ENCODE results near the gene PCNT. TPM values are rescaled to one million over a fixed set of nuclear protein-coding genes. Genes with fewer than 3 reads are reported as not detected.
A peak's percentile ranks its signal among the peaks of the same experiment; 100 is the strongest.
"Not testable (repeated sequence)": the region's sequence is repeated elsewhere in the genome, so short reads cannot be mapped to it uniquely, and the experiment has no call there.

PCNT gene
- polyA plus RNA-seq, 6 donors from 2014 or later, result 4.7 to 32.5 (median 10.7) TPM

DNA sequence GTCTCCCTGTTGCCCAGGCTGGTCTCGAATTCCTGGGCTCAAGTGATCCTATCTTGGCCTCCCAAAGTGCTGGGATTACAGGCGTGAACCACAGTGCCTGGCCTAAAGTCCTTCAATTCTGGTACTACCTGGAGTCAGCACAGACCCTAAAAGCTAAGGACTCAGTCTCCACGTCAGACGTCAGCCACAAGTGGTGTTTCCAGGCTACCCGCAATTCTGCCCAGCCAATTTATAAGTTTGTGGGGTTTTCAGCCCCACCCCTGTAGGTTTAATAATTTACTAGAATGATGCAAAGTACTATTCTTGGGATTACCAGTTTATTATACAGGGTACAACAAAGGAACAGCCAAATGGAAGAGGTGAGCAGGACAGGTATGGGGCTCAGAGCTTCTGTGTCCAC, 124.2 kb downstream of the PCNT start:
- ATAC-seq (ENCODE audit: low read depth in 2 of 2) (no peak), DNase-seq (no peak)
- H3K36me3 Mint-ChIP-seq, result peaks cover 0 to 10% of the 10 kb centered on the region in 2 donors
- H3K9me3 Mint-ChIP-seq, result peaks cover 0 to 18% (median 12%) of the 10 kb centered on the region in 7 donors
- H3K4me3 Mint-ChIP-seq, result peak overlapping the region in 1 of 8 donors; percentile 63
- no peaks in the 10 kb centered on the region for H3K27me3 Mint-ChIP-seq
- peaks cover 0 to 11% (median 7%) of the 10 kb centered on the region in 3 donors for H3K4me1 Mint-ChIP-seq
- H3K27ac Mint-ChIP-seq, result peak overlapping the region in 1 of 6 donors; percentile 75

DNA sequence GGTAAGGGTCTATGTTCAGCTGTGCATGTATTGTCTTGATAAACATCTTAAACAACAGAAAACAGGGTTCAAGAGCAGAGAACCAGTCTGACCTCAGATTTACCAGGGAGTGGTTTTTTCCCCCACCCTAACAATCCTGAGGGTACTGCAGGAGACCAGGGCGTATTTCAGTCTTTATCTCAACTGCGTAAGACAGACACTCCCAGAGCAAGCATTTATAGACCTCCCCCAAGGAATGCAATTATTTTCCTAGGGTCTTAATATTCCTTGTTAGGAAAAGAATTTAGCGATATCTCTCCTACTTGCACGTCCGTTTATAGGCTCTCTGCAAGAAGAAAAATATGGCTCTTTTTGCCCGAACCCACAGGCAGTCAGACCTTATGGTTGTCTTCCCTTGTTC, 124.9 kb downstream of the PCNT start:
- not testable (repeated sequence) for ATAC-seq (ENCODE audit: low read depth in 2 of 2); H3K27me3 Mint-ChIP-seq; DNase-seq
- Mint-ChIP-seq H3K9me3 (peaks cover 0 to 18% (median 12%) of the 10 kb centered on the region in 7 donors), H3K36me3 (peaks cover 0 to 10% of the 10 kb centered on the region in 2 donors), H3K4me3 (peak overlapping the region in 1 of 8 donors; percentile 30), H3K4me1 (peaks cover 0 to 11% (median 7%) of the 10 kb centered on the region in 3 donors), H3K27ac (peak overlapping the region in 1 of 6 donors; percentile 47)

- H3K27me3 Mint-ChIP-seq, result no peaks in the 10 kb centered on the region
- ATAC-seq (ENCODE audit: low read depth in 2 of 2) (no peak), DNase-seq (no peak)
- H3K9me3 Mint-ChIP-seq, result peaks cover 0 to 13% (median 12%) of the 10 kb centered on the region in 7 donors
- peaks cover 7 to 34% (median 23%) of the 10 kb centered on the region in 3 donors for H3K4me1 Mint-ChIP-seq
- H3K4me3 Mint-ChIP-seq, result no peak overlapping the region
- no peak overlapping the region for H3K27ac Mint-ChIP-seq
- peaks cover 0 to 5% of the 10 kb centered on the region in 2 donors for H3K36me3 Mint-ChIP-seq
Observed at GRCh38 chr21:46452710-46453109, 128.8 kb downstream of the PCNT start.

GRCh38 chr21:46454142-46454541, 130.2 kb downstream of the PCNT start:
- no peak overlapping the region for H3K27ac Mint-ChIP-seq
- peaks cover 10 to 35% (median 27%) of the 10 kb centered on the region in 3 donors for H3K4me1 Mint-ChIP-seq
- ATAC-seq (ENCODE audit: low read depth in 2 of 2) (no peak), DNase-seq (no peak)
- H3K36me3 Mint-ChIP-seq, result no peaks in the 10 kb centered on the region
- peaks cover 0 to 3% (median 2%) of the 10 kb centered on the region in 7 donors for H3K9me3 Mint-ChIP-seq
- no peak overlapping the region for H3K4me3 Mint-ChIP-seq
- H3K27me3 Mint-ChIP-seq, result no peaks in the 10 kb centered on the region

DNA sequence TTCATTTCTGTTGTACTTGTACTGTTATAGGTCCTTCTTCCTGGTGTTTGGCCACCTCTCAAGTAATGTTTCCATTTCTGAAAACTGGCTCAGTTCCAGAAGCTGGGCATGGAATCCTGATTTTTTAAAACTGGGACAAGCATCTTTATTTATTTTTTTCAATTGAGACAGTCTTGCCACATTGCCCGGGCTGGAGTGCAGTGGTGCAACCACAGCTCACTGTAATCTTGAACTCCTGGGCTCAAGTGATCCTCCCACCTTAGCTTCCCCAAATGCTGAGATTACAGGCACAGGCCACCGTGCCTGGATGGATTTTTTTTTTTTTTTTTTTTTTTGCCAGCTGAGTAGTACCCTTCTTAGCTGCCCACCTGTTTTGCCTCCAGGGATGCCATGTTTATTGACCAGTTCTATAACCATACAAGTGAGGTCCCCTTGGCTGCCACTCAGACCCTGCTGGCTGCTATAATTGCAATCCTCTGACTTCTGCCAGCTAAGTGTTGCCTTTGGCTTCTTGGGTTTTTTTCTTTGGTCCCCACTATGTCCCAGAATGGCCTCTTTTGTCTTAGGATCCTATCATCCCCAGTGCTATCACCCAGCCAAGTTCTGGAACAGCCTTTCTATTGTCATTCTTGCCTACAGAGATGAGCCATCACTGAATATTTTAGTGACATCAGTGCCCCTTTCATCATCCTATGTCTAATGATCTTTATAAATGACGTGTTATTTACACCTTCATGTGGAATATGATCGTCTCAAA, 130.9 kb downstream of the PCNT start:
- DNase-seq, result no peak
- Mint-ChIP-seq H3K27ac (peak overlapping the region in 1 of 6 donors; percentile 49), H3K4me3 (peak overlapping the region in 1 of 8 donors; percentile 95), H3K27me3 (no peaks in the 10 kb centered on the region), H3K4me1 (peaks cover 10 to 38% (median 31%) of the 10 kb centered on the region in 3 donors), H3K36me3 (no peaks in the 10 kb centered on the region), H3K9me3 (no peaks in the 10 kb centered on the region)
- no peak for ATAC-seq (ENCODE audit: low read depth in 2 of 2)

DNA sequence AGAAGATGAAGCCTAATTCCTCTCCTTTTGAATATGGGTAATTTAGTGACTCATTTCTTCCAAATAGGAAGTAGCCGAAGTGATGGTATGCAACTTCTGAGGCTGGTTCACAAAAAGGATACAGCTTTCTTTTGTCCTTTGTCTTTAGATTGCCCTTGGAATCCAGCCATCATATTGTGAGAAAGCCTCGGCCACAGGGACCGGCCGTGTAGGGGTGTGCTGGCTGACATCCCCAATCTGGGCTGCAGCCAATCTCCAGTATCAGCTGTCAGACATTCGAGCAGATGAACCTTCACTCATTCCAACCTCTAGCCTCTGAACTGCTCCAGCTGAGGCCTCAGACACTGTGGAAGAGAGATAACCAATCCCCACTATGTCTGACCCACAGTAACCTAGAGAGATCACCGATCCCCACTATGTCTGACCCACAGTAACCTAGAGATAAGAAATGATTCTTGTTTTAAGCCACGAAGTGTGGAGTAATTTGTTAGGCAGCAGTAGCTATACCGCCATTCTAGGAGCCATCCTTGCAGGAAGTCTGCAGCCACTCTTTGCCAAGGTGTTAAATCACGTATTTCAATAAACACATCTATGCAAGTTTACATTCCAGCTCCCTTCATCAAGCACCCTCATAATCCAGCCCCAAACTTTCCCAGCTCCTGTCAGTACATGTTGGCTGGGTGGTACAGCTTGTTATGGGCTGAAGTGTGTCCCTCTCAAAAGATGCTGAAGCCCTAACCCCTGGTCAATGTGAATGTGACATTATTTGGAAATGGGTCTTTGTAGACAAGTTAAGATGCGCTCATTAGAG, 131.8 kb downstream of the PCNT start:
- peak overlapping the region in 1 of 8 donors; percentile 95 for H3K4me3 Mint-ChIP-seq
- H3K27ac Mint-ChIP-seq, result peak overlapping the region in 2 of 6 donors; percentile 11 to 82
- DNase-seq (no peak), ATAC-seq (ENCODE audit: low read depth in 2 of 2) (no peak)
- H3K36me3 Mint-ChIP-seq, result no peaks in the 10 kb centered on the region
- H3K4me1 Mint-ChIP-seq, result peaks cover 10 to 43% (median 30%) of the 10 kb centered on the region in 3 donors
- H3K27me3 Mint-ChIP-seq, result no peaks in the 10 kb centered on the region
- no peaks in the 10 kb centered on the region for H3K9me3 Mint-ChIP-seq

- Mint-ChIP-seq H3K4me1 (peaks cover 10 to 43% (median 31%) of the 10 kb centered on the region in 3 donors), H3K27me3 (no peaks in the 10 kb centered on the region), H3K36me3 (no peaks in the 10 kb centered on the region), H3K9me3 (no peaks in the 10 kb centered on the region), H3K27ac (peak overlapping the region in 1 of 6 donors; percentile 82), H3K4me3 (peak overlapping the region in 6 of 8 donors; percentile 22 to 95 (median 92))
- no peak for ATAC-seq (ENCODE audit: low read depth in 2 of 2)
- no peak for DNase-seq
Observed at GRCh38 chr21:46456750-46457149, 132.8 kb downstream of the PCNT start.

DNA sequence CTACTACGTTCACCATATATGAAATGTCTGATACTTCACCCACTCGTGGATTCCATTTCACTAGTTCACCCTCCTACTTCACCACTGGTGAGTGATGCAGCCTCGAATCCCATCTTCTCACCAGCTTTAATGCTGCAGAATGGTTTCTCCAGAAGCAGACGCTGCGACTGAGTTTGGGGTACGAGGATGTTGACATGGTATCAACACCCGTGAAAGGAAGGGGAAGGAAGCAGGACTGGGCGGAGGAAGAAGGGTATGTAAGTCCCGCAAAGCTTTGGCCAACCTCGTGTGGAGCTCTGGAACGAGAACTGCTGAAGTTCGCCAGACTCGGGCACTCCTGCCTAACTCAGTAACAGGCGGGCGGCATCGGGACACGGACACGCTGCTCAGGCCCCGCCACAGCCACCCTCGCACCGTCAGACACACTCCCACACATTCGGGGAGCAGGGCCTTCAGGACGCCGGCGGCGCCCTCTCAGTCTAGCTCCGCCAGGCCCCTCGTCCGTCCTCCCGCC, 133.9 kb downstream of the PCNT start:
- Mint-ChIP-seq H3K9me3 (no peaks in the 10 kb centered on the region), H3K4me1 (peaks cover 10 to 43% (median 35%) of the 10 kb centered on the region in 3 donors), H3K27me3 (no peaks in the 10 kb centered on the region), H3K4me3 (peak overlapping the region; percentile 89 to 95 (median 90)), H3K36me3 (no peaks in the 10 kb centered on the region), H3K27ac (peak overlapping the region; percentile 76 to 96 (median 94))
- DNase-seq (peak; percentile 7), ATAC-seq (ENCODE audit: low read depth in 2 of 2) (peak; percentile 5 to 6)

DNA sequence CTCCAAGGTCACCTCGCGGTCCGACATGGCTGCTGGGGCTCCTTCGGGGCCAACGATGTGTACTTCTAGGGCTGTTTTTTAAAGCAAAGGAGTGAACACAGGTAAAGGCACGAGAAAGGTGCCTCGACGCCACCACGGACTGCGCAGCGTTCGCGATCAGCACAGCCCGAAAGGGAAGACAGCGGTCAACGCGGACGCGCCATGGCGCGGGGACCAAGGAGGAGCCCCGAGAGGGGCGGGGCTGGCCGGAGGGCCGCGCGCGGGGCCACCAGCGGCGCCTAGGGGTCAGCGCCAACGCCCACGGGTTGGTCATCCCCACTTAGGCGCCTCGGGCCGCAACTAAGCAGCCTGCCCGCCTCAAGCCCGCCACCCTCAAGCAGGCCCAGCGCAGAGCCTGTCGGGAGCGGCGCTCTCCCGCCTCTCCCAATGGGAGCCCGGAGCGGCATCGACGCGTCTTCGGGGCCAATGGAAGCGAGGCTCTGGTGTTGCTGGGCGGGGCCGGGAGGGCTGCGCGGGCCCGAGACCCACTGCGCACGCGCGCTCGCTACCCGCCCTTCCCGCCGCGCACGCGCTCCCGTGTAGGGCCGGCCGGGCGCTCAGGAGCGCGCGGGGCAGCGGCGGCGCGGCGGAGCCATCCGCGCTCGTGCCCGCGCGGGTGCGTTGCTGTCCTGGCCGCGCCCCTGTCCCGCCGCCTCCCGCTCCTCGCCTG, 134.5 kb downstream of the PCNT start, which contains the start of gene DIP2A:
TSS of gene DIP2A (plus strand) at position 577 of the 709 bp plus-strand sequence. CDS start 241 bp downstream, outside the sequence.
- ATAC-seq (ENCODE audit: low read depth in 2 of 2) (peak; percentile 95 to 98), DNase-seq (peak; percentile 95)
- peak within 1 kb of the TSS; percentile 89 to 96 (median 92) for H3K4me3 Mint-ChIP-seq
- H3K4me1 Mint-ChIP-seq, result peaks cover 10 to 43% (median 38%) of the 10 kb centered on the region in 3 donors
- H3K27ac Mint-ChIP-seq, result peak within 1 kb of the TSS; percentile 76 to 96 (median 94)
- H3K9me3 Mint-ChIP-seq, result no peaks in the 10 kb centered on the region
- H3K36me3 Mint-ChIP-seq, result no peaks in the 10 kb centered on the region
- H3K27me3 Mint-ChIP-seq, result no peaks in the 10 kb centered on the region

GRCh38 chr21:46459024-46459355, 135.0 kb downstream of the PCNT start:
- no peak for DNase-seq
- H3K9me3 Mint-ChIP-seq, result no peaks in the 10 kb centered on the region
- no peaks in the 10 kb centered on the region for H3K36me3 Mint-ChIP-seq
- H3K4me3 Mint-ChIP-seq, result peak overlapping the region; percentile 72 to 95 (median 88)
- peak overlapping the region in 3 of 6 donors; percentile 49 to 88 (median 81) for H3K27ac Mint-ChIP-seq
- peaks cover 10 to 43% (median 40%) of the 10 kb centered on the region in 3 donors for H3K4me1 Mint-ChIP-seq
- H3K27me3 Mint-ChIP-seq, result no peaks in the 10 kb centered on the region
- no peak for ATAC-seq (ENCODE audit: low read depth in 2 of 2)

DNA sequence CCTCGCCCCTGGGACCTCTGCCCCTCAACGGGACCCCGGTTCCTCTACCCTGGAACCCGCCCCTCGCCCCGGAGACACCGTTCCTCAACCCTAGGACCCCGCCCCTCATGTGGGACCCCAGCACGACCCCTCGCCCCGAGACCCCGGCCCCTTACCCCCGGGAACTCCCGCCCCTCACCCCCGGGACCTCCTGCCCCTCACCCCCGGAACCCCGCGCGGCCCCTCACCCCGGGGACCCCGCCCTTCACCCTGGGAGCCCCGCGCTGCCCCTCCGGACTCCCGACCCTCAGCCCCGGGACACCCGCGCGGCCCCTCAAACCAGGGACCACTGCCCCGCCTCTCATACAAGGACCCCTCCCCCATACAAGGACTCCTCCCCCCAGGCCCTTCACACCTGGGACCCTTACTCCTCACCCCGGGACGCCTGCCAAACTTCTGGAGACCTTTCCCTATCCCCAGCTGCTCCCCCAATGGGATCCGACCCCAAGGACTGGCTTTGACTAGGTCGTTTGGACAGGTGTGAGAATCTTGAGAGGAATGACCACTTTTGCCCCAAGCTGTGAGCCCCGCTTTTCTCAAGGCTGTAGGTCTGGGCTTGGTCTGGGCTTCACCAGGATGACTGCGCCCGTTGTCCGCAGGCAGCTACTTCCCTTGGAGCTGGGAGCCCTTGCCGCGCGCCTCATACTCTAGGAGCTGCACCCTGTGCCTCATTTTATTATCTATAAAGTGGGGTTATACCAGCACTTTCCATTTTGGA, 135.6 kb downstream of the PCNT start:
- Mint-ChIP-seq H3K4me1 (peaks cover 10 to 43% (median 40%) of the 10 kb centered on the region in 3 donors), H3K27ac (peak overlapping the region in 4 of 6 donors; percentile 62 to 94 (median 85)), H3K9me3 (no peaks in the 10 kb centered on the region), H3K27me3 (no peaks in the 10 kb centered on the region), H3K36me3 (no peaks in the 10 kb centered on the region), H3K4me3 (peak overlapping the region; percentile 87 to 96 (median 91))
- ATAC-seq (ENCODE audit: low read depth in 2 of 2) (no peak), DNase-seq (no peak)

DNA sequence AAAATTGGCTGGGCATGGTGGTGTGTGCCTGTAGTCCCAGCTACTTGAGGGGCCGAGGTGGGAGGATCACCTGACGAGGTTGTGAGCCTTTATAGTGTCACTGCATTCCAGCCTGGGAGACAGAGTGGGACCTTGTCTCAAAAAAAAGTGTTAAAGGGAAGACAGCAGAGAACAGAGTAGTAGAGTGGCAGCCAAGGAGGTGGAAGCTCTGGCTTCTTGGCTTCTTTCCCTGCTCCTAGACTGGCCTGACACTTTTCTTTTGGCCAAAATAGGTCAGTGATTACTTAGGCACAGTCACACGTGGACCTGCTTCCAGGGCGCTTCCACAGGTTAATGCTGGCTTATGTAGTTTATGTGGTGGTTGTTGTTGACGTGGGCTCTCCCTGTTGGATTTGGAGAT, 138.0 kb downstream of the PCNT start:
- no peak for DNase-seq
- peaks cover 6 to 28% (median 25%) of the 10 kb centered on the region in 3 donors for H3K4me1 Mint-ChIP-seq
- H3K27ac Mint-ChIP-seq, result peak overlapping the region in 1 of 6 donors; percentile 70
- H3K27me3 Mint-ChIP-seq, result no peaks in the 10 kb centered on the region
- no peaks in the 10 kb centered on the region for H3K36me3 Mint-ChIP-seq
- no peaks in the 10 kb centered on the region for H3K9me3 Mint-ChIP-seq
- H3K4me3 Mint-ChIP-seq, result peak overlapping the region in 1 of 8 donors; percentile 55
- no peak for ATAC-seq (ENCODE audit: low read depth in 2 of 2)
